Ovary (tissue), 3 donors: Measurements from ENCODE around the gene ECEL1.

Experiments
- EP300 ChIP-seq: sonication (generic); formaldehyde crosslinking; IDR thresholded peaks from one replicate; pipeline ENCODE4 v1.6.1; 2017; ENCODE audit warnings: antibody characterized with exemption
- POLR2A ChIP-seq: fragments of 450-650 bp; IDR thresholded peaks from one replicate; pipeline ENCODE4 v1.6.1; 2017; ENCODE audit warnings: antibody characterized with exemption, mild to moderate bottlenecking, moderate library complexity
- TF ChIP-seq, protein P1 (sequence below), 3 donors: fragments of 450-650 bp in 2 of 3; fragments of 200-600 bp in 1 of 3; IDR thresholded peaks; one replicate each; pipeline versions ENCODE4 v1.5.1 to v1.8.0; 2016 to 2022; ENCODE audit warnings: antibody characterized with exemption in 3 of 3, mild to moderate bottlenecking in 1 of 3
- donor health status: DM: no; HTN: no; CAD: no.

DNA sequence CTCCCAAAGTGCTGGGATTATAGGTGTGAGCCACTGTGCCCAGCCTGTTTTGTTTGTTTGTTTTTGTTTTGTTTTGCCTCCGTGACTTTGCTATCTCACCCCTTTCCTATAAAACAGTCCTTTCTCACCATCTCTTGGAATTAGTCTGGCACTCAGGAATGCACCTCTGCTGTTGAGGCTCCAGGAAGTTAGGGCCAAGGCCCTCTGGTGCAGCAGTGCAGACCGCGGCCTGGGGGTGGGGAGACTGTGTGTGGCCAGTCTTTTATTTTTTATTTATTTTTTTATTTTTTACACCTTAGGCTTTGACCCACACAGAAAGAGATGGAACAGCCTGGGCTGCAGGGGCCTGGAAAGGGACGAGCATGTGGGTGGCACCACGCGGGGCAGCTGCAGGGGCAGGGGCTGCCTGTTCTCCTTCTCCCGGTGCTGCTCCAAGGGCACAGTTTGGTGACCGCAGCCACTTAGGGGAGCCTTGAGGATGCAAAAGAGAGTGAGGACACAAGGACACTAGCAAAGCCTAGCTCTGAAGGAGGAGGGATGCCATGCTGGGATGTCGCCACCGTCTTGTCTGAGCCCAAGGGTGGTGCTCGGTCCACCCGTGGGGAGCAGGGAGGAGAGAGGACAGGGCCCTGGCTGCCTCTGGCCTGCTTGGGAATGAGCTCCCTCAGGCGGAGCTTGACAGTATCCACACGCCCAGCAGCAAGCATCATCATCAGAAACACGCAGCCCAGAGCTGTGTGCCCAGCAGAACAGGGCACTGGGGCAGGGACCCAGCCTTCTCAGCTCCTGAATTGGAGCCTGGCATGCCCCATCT lies 51.0 kb downstream of the ECEL1 start:
- TF ChIP-seq, protein P1, sequence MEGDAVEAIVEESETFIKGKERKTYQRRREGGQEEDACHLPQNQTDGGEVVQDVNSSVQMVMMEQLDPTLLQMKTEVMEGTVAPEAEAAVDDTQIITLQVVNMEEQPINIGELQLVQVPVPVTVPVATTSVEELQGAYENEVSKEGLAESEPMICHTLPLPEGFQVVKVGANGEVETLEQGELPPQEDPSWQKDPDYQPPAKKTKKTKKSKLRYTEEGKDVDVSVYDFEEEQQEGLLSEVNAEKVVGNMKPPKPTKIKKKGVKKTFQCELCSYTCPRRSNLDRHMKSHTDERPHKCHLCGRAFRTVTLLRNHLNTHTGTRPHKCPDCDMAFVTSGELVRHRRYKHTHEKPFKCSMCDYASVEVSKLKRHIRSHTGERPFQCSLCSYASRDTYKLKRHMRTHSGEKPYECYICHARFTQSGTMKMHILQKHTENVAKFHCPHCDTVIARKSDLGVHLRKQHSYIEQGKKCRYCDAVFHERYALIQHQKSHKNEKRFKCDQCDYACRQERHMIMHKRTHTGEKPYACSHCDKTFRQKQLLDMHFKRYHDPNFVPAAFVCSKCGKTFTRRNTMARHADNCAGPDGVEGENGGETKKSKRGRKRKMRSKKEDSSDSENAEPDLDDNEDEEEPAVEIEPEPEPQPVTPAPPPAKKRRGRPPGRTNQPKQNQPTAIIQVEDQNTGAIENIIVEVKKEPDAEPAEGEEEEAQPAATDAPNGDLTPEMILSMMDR (IDR thresholded peaks at IDR 0.05): no peak
- TF ChIP-seq POLR2A: no peak
- TF ChIP-seq EP300: no peak
